GM21528 (cell line): ENCODE data around the gene UBA3.

Experiments used
- ATAC-seq: cut with Tn5 transposase; IDR thresholded peaks from one replicate; pipeline ENCODE4 v1.9.1; 2021; ENCODE audit warnings: mild to moderate bottlenecking, moderate library complexity; ENCODE audit not compliant: unreplicated experiment, low FRiP score

Gene UBA3

DNA sequence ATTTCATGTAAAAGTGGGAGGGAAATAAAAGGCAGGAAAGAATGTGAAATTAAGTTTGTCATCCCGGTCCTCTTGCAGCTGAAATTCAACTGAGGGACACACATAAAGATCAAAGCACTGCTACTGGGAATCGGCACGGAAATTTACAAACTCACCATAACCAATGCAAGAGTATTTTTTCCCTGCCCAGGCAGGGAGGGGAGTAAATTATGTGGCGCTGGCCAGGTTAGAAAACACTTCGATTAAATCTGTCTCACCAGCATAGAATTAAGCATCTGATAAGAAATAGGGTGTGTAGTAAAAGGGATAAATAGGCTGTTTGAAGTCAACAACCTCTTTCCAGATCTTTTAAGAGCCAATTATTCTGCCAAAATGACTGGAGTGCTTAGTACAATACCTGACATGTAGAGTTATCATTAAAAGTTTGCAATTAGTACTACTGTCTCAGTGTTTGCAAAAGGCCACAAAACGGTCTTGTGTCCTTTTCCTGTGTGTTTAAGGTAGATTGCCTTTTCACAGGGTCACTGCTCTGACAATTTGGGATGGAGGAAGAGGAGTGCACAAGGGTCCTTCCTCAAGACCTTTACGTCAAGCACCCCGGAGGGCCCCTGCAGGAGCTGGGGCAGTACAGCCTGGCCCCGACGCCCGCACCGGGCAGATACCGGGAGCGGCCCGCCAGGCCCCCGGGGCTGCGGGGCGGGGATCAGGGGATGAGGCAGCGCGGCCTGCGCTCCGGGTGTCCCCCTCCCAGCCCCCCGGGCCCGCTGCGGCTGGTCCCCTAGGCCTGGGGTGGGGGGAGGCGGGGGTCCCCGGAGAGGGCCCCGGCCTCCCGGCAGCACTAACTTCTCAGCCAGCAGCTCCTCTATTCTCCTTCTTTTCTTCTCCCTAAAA is 651 bp downstream of the UBA3 start:
- ATAC-seq, result peak; percentile 19

DNA sequence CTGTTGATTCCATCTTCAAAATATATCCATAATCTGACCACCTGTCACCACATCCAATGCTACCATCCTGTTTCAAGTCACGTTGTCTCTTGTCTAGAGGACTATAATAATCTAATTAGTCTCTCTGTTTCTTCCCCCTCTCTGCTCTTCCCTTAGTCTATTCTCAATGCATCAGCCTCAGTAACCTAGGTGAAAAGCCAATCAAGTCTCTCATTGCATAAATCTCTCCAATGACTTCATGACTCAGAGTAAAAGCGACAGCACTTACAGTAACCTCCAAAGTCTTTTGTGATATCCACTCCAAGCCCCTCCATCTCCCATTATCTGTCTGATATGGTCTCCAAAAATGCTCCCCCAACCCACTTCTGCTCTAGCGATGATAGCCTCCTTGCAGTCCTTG is 7.2 kb downstream of the UBA3 start:
- no peak for ATAC-seq

DNA sequence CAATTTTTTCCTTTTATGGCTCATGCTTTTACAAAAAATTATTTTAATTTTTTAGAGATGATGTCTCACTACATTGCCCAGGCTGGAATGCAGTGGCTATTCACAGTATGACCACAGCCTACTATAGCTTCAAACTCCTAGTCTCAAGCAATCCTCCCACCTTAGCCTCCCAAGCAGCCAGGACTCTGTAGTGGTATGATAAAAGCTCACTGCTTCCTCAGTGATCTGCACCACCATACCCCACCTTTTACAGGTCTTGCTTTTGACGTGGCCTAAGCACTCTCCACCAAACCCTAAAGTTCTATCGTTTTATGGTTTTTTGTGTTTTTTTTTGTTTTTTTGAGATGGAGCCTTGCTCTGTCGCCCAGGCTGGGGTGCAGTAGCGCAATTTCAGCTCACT is 14.0 kb downstream of the UBA3 start:
- ATAC-seq, result no peak

DNA sequence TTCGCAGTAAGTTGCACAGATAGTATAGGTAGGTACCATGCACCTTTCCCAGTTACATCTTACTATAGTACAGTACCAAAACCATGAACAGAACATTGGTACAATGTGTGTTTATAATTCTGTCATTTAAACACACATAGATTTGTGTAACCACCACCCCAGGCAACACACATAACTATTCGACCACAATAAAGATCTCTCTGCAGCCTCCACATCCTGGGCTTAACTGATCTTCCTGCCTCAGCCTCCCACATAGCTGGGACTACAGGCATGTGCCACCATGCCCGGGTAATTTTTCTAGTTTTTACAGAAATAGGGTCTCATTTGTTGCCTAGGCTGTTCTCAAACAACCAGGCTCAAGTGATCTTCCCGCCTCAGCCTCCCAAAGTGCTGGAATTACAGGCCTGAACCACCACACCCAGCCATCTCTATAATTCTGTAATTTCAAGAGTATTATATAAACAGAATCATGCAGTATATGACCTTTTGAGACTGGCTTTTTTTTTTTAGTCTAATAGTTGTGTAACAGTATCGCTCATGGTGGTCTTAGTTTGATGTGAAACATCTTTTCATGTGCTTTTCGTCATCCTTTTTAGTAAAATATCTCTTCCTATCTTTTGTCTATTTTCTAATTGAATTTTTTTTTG is 14.7 kb downstream of the UBA3 start:
- ATAC-seq, result no peak

DNA sequence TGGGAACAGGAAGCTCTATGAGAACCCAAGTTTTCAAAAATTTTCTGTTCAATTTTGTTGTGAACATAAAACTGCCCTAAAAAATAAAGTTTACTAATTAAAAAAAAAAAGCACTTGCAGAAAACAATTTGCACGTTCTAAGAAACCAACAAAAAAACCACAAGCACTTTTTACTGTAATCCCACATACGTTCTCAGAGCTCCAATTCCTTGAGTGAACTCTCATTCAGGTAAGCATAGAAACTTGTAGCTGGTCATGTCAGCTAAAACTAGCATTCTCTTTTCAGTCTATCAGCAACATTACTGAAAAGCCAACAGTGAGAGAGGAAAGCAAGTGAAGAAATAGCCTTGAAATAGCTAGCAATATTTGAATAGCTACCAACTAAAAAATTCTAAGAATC is 16.5 kb downstream of the UBA3 start:
- no peak for ATAC-seq

DNA sequence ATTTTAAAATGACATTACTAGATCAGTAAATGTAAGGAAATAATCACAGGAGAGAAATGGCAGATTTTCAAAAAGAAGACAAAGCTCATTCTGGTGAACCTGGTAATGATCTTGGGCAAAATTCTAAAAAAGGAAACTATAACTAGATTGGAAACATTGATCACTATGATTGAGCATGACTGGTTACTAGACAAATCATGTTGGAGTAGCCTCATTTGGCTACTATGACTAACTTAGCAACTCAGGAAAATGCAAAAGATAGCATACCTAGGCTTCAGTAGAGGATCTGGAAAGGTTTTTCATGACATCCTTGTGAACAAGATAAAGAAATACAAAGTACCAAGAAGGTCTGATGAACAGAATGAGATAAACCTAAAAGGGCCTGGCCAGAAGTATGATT is 20.5 kb downstream of the UBA3 start:
- no peak for ATAC-seq

DNA sequence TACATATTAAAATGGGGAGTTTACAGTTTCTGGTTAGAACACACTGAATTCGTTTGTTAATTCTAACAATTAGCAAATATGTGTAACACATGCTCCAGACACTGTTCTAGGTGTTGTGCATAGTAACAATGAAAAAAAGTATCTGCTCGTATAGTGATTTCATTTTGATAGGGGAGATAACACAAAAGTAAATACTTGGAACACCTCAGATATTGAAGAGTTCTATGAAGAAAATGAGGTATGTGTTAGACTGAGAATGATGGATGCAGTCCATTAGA is 21.3 kb downstream of the UBA3 start:
- no peak for ATAC-seq

DNA sequence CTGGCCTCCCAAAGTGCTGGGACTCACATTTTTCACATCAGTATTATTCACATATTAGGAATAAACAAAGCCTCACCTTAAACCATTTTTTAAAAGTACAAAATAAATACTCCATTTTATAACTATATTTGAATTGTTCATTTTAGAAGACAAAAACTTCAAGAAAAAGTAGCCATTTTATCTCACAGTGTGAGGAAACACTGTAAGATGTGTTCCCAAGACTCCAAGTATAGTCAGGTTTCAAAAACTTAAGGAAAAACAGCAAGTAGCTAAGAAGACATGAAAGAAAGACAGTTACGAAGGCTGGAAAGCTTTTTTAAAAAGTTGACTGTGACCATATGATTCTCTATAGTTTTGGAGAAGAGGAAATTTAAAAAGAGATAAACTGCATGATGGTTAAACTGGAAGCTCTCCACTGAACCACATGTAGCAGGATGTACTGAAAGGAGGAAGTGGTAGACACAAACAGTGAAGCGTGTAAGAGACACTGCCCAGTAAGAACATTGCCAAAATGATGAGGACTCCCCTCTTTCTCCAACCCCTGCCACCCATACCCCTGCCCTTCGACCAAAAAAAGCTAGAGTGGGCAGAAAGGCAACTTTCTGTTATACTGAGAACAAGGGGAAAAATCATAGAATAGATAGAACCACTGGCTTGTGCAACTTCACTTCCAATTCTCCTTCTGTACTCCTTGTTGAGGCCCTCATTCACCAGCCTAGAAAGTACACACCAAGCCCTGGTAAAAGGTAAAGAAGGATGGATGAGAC is 21.8 kb downstream of the UBA3 start:
- peak; percentile 97 for ATAC-seq

DNA sequence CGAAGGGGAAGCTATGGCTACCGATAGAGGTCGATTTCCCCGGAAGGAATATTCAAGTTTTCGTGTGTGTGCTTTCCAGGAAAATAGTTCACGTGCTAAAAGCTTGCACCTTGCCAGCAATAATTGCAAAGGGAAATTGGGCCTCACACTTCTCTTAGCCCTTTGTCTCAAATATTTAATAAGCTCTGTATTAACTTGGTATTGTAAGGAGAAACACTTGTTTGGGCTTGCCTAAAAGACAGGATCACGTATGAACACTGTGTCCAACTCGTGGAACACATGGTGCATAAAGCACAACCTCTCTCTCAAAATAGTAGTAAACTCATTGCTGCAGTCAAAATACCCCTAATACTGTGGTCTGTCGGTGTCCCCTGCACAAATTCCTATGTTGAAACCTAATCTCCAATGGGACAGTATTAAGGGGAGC is 27.7 kb downstream of the UBA3 start:
- peak; percentile 7 for ATAC-seq

DNA sequence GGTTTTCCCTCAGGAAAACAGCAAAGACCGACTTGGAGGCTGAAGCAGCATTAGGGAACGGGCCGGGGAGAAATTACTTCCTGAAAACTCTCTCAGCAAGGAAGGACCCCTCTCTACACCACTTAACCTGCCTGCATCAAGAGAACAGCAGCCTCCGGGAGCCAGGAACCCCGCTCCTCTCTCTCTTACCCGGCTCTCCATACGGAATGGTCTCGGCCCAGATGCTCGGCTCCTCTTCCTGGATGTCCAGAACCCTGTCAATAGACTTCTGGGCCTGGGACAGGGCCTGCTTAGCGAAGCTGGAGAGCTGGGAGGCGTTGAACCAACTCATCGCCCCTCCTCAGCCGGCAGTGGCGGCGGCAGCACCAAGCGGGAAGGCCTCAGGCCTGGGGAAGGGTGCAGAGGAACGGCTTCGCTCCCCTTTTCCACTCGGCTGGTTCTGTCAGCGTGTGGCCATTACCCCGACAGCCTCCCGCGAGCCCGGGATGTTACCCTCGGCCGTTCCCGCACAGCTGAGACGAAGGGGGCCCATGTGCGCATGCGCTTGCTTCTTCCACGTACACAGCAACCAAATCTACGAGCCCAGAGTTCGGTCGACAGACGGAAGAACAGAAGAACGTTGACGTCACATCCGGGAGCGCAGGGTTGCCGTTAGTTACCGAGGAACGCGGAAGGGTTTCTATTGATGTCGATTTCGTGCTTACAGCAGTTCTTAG is 28.3 kb downstream of the UBA3 start, which contains the start of gene TMF1:
Gene TMF1, minus strand, starts transcription at position 578 of the 716 bp plus-strand sequence. Its CDS starts 247 bp downstream, at position 331.
- ATAC-seq, result peak; percentile 96

DNA sequence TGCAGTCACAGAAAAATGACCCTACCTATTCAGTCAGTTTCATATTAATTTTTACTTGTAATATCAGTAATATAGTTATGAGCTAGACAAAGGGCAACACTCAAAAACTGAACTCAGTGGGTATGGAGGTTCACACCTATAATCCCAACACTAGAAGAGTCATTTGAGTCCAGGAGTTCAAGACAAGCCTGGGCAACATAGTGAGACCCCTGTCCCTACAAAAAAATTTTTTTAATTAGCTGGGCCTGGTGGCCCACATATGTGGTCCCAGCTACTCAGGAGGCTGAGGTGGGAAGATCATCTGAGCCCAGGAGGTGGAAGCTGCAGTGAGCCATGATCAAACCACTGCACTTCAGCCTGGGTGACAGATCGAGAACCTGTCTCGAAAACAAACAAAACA is 31.2 kb downstream of the UBA3 start:
- no peak for ATAC-seq

DNA sequence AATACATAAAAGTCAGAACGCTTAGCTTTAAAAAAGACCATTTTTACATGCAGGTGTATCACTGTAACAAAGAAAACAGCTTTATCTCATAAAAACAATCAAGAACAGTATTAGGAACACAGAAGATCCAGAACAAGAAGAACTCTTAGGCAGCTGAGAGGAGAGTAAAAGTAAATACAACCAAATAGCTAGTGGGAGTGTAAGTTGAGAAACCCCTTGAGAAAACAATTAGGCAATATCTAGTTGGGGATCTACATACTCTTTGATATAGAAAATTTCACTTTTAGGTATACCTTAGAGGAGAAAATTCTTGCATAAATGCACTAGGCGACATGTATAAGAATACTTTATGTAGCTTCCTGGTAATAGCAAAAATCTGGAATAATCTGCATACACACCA is 35.6 kb downstream of the UBA3 start:
- no peak for ATAC-seq

DNA sequence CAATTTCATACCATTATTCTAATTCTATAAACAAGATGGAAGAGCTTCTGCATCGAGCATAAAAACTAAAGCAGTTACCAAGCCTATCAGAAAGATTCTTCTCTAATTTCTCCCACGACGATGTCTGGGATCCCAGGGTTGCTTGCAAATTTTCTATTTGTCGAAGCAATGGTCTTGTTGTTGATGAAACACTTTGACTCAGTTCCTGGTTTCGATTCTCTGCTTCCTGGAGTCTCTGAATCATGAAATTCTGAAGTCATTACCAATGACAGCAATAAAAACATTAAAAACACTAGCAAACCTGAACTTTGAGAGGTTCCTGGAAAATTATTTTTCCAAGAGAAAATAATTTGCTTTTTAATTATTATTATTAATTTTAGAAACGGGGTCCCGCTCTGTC is 46.7 kb downstream of the UBA3 start:
- ATAC-seq, result no peak

DNA sequence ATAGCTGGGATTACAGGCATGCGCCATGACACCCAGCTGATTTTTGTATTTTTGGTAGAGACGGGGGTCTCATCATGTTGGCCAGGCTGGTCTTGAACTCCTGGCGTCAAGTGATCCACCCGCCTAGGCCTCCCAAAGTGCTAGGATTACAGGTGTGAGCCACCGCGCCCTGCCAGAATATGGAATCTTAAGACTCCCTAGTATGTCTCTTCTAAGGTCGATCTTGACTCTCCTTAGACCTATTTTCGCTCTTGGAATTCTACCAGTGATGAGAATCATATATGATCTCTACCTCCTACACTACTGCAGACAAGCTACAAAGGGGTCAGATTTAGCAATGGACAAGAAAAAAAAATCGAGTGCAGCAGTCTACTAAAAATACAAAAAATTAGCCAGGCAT is 47.4 kb downstream of the UBA3 start:
- ATAC-seq, result no peak

DNA sequence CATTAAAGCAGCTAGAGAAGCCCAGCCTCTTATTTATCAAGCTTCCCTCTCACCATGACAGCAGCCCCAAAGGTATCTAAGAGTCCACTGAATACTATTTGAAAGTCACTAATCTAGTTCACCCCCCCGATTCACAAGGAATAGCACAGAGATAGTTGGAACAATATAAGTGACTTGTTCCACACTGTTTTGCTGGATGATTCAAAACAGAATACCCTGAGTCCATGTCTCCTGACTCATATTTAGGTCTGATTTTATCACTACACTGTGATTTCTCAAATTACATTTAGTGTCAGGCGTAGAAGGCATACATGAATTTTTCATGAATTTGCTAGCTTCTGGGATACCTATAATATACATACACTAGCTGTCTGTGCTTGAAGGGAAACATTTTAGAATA is 48.0 kb downstream of the UBA3 start:
- ATAC-seq, result no peak

DNA sequence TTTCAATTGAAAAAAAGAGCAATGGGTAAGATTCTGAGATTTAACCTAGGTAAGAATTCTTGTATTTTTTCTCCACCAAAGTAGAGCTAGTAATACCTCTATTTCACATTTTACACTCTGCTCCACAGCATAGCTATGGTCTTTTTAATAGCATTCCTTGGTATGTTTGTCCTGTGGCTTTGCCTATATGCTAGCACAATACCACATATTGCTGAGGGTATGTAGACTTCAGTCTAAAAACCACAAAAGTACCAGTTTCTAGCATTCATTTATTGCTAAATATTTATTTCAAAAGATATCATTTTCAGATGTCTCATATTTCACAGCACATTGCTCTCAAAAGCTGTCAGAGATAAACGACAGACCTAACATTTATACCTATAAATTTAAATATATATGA is 48.5 kb downstream of the UBA3 start:
- ATAC-seq, result no peak

DNA sequence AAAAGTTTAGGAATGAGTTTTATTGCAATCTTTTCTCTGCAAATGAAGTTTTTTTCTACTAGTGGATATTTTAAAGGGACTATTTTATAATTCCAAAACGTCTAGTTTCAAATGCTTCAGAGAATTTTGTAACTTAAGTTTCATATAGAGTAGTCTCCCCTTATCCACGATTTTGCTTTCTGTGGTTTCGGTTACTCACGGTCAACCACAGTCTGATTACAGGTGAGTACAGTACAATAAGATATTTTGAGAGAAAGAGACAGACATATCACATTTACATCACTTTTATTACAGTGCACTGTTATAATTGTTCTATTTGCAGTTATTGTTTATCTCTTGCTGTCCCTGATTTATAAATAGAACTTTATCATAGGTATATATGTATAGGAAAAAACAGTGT is 59.3 kb downstream of the UBA3 start:
- ATAC-seq, result no peak

DNA sequence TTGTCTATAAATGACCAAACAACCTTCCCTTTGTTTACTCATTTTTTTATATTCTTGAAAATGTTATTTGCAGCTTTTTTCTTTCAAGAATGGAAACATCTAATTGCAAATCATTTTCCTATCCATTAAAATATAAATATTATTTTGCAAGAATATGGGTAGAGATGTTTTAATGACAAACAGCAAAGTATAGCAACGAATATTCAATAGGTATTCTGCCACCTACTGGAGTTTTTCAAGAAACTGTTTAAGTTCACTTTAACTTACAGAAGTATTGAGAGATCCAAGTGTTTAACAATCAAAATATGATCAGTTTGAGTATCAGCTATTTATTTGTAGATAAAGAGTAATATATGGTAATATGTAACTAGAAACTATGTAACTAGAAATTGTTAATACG is 59.7 kb downstream of the UBA3 start:
- ATAC-seq, result no peak

DNA sequence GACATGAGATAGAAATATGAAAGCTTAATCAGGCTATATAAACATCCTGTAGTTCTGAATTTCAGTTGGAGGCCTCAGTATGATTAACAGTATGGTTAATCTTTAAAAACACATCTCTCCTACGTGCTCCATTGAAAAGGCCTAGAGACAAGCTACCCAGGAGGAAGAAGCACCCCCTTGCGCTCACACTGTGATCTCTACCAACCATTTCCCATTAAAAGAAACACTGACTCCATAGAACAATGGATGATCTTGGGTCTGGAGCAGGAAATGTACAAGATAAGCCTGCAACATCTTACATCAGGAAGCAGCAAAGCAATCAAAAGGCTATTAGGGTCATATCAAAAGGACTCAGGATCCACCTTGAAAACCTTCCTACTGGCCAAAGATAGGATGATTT is 63.3 kb downstream of the UBA3 start:
- no peak for ATAC-seq

DNA sequence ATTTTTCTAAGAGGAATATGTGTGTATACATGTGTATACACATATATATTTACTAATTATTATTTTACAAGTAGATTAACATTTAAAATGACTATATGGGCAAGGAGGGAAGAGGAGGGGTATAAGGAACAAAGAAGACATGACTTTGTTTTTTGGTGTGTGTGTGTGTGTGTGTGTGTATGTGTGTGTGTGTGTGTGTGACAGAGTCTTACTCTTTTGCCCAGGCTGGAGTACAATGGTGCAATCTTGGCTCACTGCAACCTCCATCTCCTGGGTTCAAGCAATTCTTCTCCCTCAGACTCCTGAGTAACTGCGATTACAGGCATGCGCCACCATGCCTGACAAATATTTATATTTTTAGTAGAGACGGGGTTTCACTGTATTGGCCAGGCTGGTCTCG is 64.1 kb downstream of the UBA3 start:
- ATAC-seq, result no peak

DNA sequence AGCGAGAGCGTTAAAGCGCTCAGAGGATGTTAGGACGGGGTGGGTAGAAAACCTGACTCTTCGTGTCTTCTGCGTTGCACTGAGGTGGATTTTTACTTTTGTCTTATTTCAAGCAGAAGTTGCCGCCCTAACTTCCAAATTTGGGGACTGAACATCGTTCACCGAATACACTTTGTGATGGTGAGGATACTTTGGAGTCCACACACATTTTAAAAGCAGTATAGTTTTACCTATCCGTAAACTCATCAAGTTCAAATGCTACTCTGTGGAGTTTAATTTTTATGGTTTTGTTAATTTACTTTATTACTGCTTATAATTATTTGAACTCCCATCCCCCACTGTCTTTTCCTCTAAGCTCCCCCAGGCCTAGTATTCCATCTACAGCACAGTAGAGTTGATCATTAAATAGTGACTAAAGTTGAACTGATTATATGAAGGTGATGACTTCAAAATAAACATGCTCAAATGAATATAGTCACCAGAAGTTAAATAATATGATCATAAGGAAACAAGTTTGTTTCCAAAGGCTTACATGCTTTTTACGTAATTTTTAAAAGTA is 66.1 kb downstream of the UBA3 start:
- no peak for ATAC-seq
